Type B pancreatic cell (in vitro differentiated cells): ENCODE results near the gene CHST15. TPM values are rescaled to one million over a fixed set of nuclear protein-coding genes. Genes with fewer than 3 reads are reported as not detected.
"Not testable (repeated sequence)": the region's sequence is repeated elsewhere in the genome, so short reads cannot be mapped to it uniquely, and the experiment has no call there.

ENCODE experiments used
- DNase-seq: peaks from one replicate; pipeline ENCODE4 v3.0.0; 2021; ENCODE audit warnings: mixed read lengths; ENCODE audit not compliant: unreplicated experiment; ENCODE audit errors: extremely low spot score
- H3K27ac Mint-ChIP-seq: 2 replicates; pipeline ENCODE4 v1.8.0; 2021; ENCODE audit warnings: mild to moderate bottlenecking, mixed read lengths
- H3K27me3 Mint-ChIP-seq: 2 replicates; pipeline ENCODE4 v1.8.0; 2021; ENCODE audit warnings: mixed read lengths
- H3K36me3 Mint-ChIP-seq: 2 replicates; pipeline ENCODE4 v1.8.0; 2021; ENCODE audit warnings: mixed read lengths
- H3K4me1 Mint-ChIP-seq: one replicate; pipeline ENCODE4 v1.8.0; 2021; ENCODE audit warnings: mixed read lengths; ENCODE audit not compliant: unreplicated experiment
- H3K4me3 Mint-ChIP-seq: 2 replicates; pipeline ENCODE4 v1.8.0; 2021; ENCODE audit warnings: mild to moderate bottlenecking, mixed read lengths
- H3K9me3 Mint-ChIP-seq: 2 replicates; pipeline ENCODE4 v1.8.0; 2021; ENCODE audit warnings: mixed read lengths
- CTCF ChIP-seq: fragments of 200-600 bp; sonication (generic); conservative IDR thresholded peaks from 2 replicates; pipeline ENCODE4 v1.5.0; 2021; ENCODE audit warnings: antibody characterized with exemption, mild to moderate bottlenecking
- total RNA-seq: library from RNA; stranded (reverse); gene quantifications from 2 replicates; pipeline ENCODE4 v1.2.1, GENCODE V29; 2021; ENCODE audit warnings: low replicate concordance

CHST15 gene
- total RNA-seq, 1 donor from 2014 or later = 22.9 TPM

DNA sequence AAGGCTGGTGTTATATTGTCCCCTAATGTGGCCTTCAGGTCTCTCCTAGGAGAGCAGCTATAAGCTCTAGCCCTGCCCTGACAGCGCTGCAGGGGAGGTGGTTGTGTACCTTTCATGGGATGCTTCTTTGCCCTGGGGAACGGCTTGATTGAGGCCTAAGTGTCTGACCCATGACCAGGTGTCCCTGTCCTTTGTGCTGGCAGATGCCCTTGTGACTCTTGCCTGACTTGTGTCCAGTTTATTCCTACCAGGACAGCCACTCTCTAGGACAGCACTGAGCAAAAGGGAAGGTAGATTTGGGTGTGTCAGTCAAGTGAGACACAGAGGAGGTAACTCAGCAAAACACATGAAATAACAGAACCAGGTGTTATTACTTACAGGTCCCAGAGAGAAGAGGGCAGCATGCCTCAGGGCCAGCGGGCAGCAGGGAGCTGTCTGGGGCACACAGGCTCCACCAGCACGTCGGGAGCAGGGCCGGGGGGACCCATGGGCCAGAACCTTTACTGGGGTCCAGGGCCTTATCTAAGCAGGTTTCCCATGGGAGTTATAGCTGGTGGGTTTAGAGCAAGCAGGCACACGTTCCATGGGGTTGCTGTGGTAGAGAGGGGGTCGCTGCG lies 10.7 kb upstream of the CHST15 start:
- Mint-ChIP-seq H3K36me3 (no peaks in the 10 kb centered on the region), H3K4me3 (no peak overlapping the region), H3K27ac (no peak overlapping the region), H3K27me3 (peaks cover 6% of the 10 kb centered on the region), H3K4me1 (peaks cover 26% of the 10 kb centered on the region), H3K9me3 (no peaks in the 10 kb centered on the region)
- no peak for DNase-seq
- TF ChIP-seq CTCF = no peak

DNA sequence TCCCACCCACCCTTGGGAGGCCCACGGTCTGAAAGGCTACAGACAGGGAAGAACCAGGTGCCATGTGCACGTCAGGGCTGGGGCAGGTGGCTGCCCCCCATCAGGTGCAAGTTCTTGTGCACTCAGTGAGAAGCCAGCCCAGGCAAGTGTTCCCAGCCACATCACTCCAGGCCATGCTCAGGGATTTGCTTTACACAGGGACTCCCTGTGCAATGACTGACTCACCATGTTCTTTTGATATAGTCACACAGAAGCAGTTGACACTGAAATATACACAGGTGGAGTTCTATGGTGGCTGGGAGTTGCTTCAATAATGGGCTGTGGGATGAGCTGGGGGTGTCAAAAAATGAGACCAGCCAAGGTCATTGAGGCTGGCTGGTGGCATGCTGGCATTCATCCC lies 8.0 kb upstream of the CHST15 start:
- H3K4me3 Mint-ChIP-seq = no peak overlapping the region
- no peak for TF ChIP-seq CTCF
- H3K27me3 Mint-ChIP-seq = peaks cover 19% of the 10 kb centered on the region
- H3K4me1 Mint-ChIP-seq = peaks cover 20% of the 10 kb centered on the region
- H3K36me3 Mint-ChIP-seq = no peaks in the 10 kb centered on the region
- DNase-seq = no peak
- no peak overlapping the region for H3K27ac Mint-ChIP-seq
- H3K9me3 Mint-ChIP-seq = no peaks in the 10 kb centered on the region

GRCh38 chr10:124100651-124101050 lies 7.3 kb upstream of the CHST15 start:
- not testable (repeated sequence) for H3K4me3 Mint-ChIP-seq, H3K9me3 Mint-ChIP-seq, DNase-seq, H3K27ac Mint-ChIP-seq, H3K36me3 Mint-ChIP-seq
- Mint-ChIP-seq H3K4me1 (peaks cover 13% of the 10 kb centered on the region), H3K27me3 (peaks cover 24% of the 10 kb centered on the region)

GRCh38 chr10:124100124-124100523 lies 6.7 kb upstream of the CHST15 start:
- H3K4me3 Mint-ChIP-seq = no peak overlapping the region
- H3K27me3 Mint-ChIP-seq = peaks cover 28% of the 10 kb centered on the region
- no peak for TF ChIP-seq CTCF
- H3K4me1 Mint-ChIP-seq = peaks cover 13% of the 10 kb centered on the region
- H3K9me3 Mint-ChIP-seq = no peaks in the 10 kb centered on the region
- H3K36me3 Mint-ChIP-seq = no peaks in the 10 kb centered on the region
- H3K27ac Mint-ChIP-seq = no peak overlapping the region
- no peak for DNase-seq

DNA sequence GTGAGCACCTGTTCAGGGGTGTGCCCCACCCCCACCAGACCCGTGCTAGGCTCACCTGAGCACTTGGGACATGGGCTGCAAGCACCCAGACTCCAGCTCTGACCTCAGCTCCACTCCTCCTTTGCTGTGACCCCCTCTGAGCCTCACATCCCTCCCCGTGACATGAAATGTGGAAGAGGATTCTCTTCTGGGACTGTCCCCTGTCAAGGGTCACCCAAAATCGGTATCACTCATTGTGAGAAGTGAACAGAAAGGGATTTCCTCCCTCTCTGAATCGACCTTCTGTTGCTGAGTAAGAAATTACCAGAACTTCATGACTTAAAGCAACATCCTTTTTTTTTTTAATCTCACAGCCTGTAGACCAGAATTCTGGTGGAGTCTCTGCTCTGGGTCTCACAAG lies 6.2 kb upstream of the CHST15 start:
- Mint-ChIP-seq H3K27me3 (peaks cover 32% of the 10 kb centered on the region), H3K27ac (no peak overlapping the region), H3K36me3 (no peaks in the 10 kb centered on the region), H3K9me3 (no peaks in the 10 kb centered on the region), H3K4me1 (peaks cover 18% of the 10 kb centered on the region), H3K4me3 (no peak overlapping the region)
- DNase-seq = no peak
- no peak for TF ChIP-seq CTCF

GRCh38 chr10:124098575-124098974 lies 5.2 kb upstream of the CHST15 start:
- H3K4me1 Mint-ChIP-seq = peaks cover 22% of the 10 kb centered on the region
- H3K27me3 Mint-ChIP-seq = peaks cover 39% of the 10 kb centered on the region
- H3K9me3 Mint-ChIP-seq = no peaks in the 10 kb centered on the region
- no peak overlapping the region for H3K27ac Mint-ChIP-seq
- H3K36me3 Mint-ChIP-seq = no peaks in the 10 kb centered on the region
- no peak overlapping the region for H3K4me3 Mint-ChIP-seq
- TF ChIP-seq CTCF = no peak
- DNase-seq = no peak
